NCI-H524 (cell line): ENCODE data around the gene SH3TC2.
"Not testable (repeated sequence)": the region's sequence is repeated elsewhere in the genome, so short reads cannot be mapped to it uniquely, and the experiment has no call there.

Experiments used
- DNase-seq, 2 experiments: peaks; one replicate each; lab custom pipeline; 2025; lab: John Stamatoyannopoulos, UW

Gene SH3TC2

GRCh38 chr5:149063017-149063687 lies at the start of gene SH3TC2:
TSS of gene SH3TC2 (minus strand) at chr5:149063062. CDS start at chr5:149063022, 40 bp downstream.
- DNase-seq = no peak

- DNase-seq = no peak
Measured at GRCh38 chr5:149110406-149110805, 47.5 kb upstream of the SH3TC2 start.

GRCh38 chr5:149108651-149109280 lies 45.9 kb upstream of the SH3TC2 start:
- DNase-seq = no peak

- no peak for DNase-seq
Measured at GRCh38 chr5:149100331-149100730, 37.5 kb upstream of the SH3TC2 start.

GRCh38 chr5:149099920-149100319 lies 37.1 kb upstream of the SH3TC2 start:
- DNase-seq = no peak

- DNase-seq = no peak
Measured at GRCh38 chr5:149094996-149095395, 32.1 kb upstream of the SH3TC2 start.

- no peak for DNase-seq
Measured at GRCh38 chr5:149093625-149094024, 30.8 kb upstream of the SH3TC2 start.

GRCh38 chr5:149089796-149090195 lies 26.9 kb upstream of the SH3TC2 start:
- no peak for DNase-seq

GRCh38 chr5:149088686-149089085 lies 25.8 kb upstream of the SH3TC2 start:
- no peak for DNase-seq

- DNase-seq = no peak
Measured at GRCh38 chr5:149083846-149084245, 21.0 kb upstream of the SH3TC2 start.

- DNase-seq = no peak
Measured at GRCh38 chr5:149082271-149082670, 19.4 kb upstream of the SH3TC2 start.

- no peak for DNase-seq
Measured at GRCh38 chr5:149080294-149080693, 17.4 kb upstream of the SH3TC2 start.

- DNase-seq = no peak
Measured at GRCh38 chr5:149079883-149080282, 17.0 kb upstream of the SH3TC2 start.

- DNase-seq = not testable (repeated sequence)
Measured at GRCh38 chr5:149074071-149074470, 11.2 kb upstream of the SH3TC2 start.

GRCh38 chr5:149073213-149073612 lies 10.4 kb upstream of the SH3TC2 start:
- no peak for DNase-seq

GRCh38 chr5:149072791-149073190 lies 9.9 kb upstream of the SH3TC2 start:
- DNase-seq = no peak

GRCh38 chr5:149072376-149072775 lies 9.5 kb upstream of the SH3TC2 start:
- no peak for DNase-seq

- no peak for DNase-seq
Measured at GRCh38 chr5:149071756-149072155, 8.9 kb upstream of the SH3TC2 start.

GRCh38 chr5:149071216-149071615 lies 8.4 kb upstream of the SH3TC2 start:
- DNase-seq = no peak

- no peak for DNase-seq
Measured at GRCh38 chr5:149069711-149070110, 6.8 kb upstream of the SH3TC2 start.

GRCh38 chr5:149063896-149064478 lies 1.1 kb upstream of the SH3TC2 start:
- DNase-seq = no peak

- no peak for DNase-seq
Measured at GRCh38 chr5:149062371-149063016, 368 bp downstream of the SH3TC2 start.

- no peak for DNase-seq
Measured at GRCh38 chr5:149061341-149061740, 1.5 kb downstream of the SH3TC2 start.
